Measurements from ENCODE around the gene SSBP2.
"Not testable (repeated sequence)": the region's sequence is repeated elsewhere in the genome, so short reads cannot be mapped to it uniquely, and the experiment has no call there.

DNA sequence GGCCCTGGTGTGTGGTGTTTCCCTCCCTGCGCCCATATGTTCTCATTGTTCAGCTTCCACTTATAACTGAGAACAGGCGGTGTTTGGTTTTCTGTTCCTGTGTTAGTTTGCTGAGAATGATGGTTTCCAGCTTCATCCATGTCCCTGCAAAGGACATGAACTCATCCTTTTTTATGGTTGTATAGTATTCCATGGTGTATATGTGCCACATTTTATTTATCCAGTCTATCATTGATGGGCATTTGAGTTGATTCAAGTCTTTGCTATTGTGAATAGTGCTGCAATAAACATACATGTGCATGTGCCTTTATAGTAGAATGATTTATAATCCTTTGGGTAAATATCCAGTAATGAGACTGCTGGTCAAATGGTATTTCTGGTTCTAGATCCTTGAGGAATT, 36.8 kb downstream of the SSBP2 start:
- TF ChIP-seq POLR2A, CTCF, EP300, POLR2AphosphoS5 (IDR thresholded peaks at IDR 0.05): not testable (repeated sequence)
